GM18505 (cell line): ENCODE results near the gene NFASC.

ENCODE experiments used
- ATAC-seq: cut with Tn5 transposase; IDR thresholded peaks from one replicate; pipeline ENCODE4 v1.9.1; 2021; ENCODE audit not compliant: unreplicated experiment
- POLR2A ChIP-seq: IDR thresholded peaks from 4 replicates; pipeline ENCODE4 v1.6.1; 2011; ENCODE audit warnings: borderline replicate concordance; ENCODE audit not compliant: insufficient read depth, insufficient read length; ENCODE audit errors: extremely low read depth

NFASC gene

GRCh38 chr1:204997591-204998355 is 127.1 kb downstream of the NFASC start:
- no peak for ATAC-seq
- TF ChIP-seq POLR2A = no peak

- ATAC-seq = no peak
- no peak for TF ChIP-seq POLR2A
Measured at GRCh38 chr1:205001162-205001561, 130.5 kb downstream of the NFASC start.

GRCh38 chr1:205002705-205003104 is 132.0 kb downstream of the NFASC start:
- ATAC-seq = no peak
- no peak for TF ChIP-seq POLR2A

- no peak for ATAC-seq
- no peak for TF ChIP-seq POLR2A
Measured at GRCh38 chr1:205003358-205004131, 132.9 kb downstream of the NFASC start.

- TF ChIP-seq POLR2A = no peak
- no peak for ATAC-seq
Measured at GRCh38 chr1:205004351-205004750, 133.7 kb downstream of the NFASC start.

- ATAC-seq = no peak
- no peak for TF ChIP-seq POLR2A
Measured at GRCh38 chr1:205008896-205009295, 138.2 kb downstream of the NFASC start.

- no peak for ATAC-seq
- no peak for TF ChIP-seq POLR2A
Measured at GRCh38 chr1:205009670-205010069, 139.0 kb downstream of the NFASC start.

- TF ChIP-seq POLR2A = no peak
- ATAC-seq = no peak
Measured at GRCh38 chr1:205012391-205013140, 141.9 kb downstream of the NFASC start.

GRCh38 chr1:205013683-205014367 is 143.2 kb downstream of the NFASC start:
- no peak for ATAC-seq
- no peak for TF ChIP-seq POLR2A

GRCh38 chr1:205014783-205015182 is 144.1 kb downstream of the NFASC start:
- ATAC-seq = no peak
- TF ChIP-seq POLR2A = no peak

- ATAC-seq = no peak
- TF ChIP-seq POLR2A = no peak
Measured at GRCh38 chr1:205015241-205015640, 144.6 kb downstream of the NFASC start.

GRCh38 chr1:205016075-205016474 is 145.4 kb downstream of the NFASC start:
- no peak for TF ChIP-seq POLR2A
- ATAC-seq = no peak

GRCh38 chr1:205016584-205016983 is 145.9 kb downstream of the NFASC start:
- TF ChIP-seq POLR2A = no peak
- ATAC-seq = no peak
